ENCODE results near the gene RPS23. TPM values are rescaled to one million over a fixed set of nuclear protein-coding genes. Genes with fewer than 3 reads are reported as not detected.
"Not testable (repeated sequence)": the region's sequence is repeated elsewhere in the genome, so short reads cannot be mapped to it uniquely, and the experiment has no call there.

Gene RPS23
- polyA plus RNA-seq, 1 donor from 2014 or later = 3,808 TPM

DNA sequence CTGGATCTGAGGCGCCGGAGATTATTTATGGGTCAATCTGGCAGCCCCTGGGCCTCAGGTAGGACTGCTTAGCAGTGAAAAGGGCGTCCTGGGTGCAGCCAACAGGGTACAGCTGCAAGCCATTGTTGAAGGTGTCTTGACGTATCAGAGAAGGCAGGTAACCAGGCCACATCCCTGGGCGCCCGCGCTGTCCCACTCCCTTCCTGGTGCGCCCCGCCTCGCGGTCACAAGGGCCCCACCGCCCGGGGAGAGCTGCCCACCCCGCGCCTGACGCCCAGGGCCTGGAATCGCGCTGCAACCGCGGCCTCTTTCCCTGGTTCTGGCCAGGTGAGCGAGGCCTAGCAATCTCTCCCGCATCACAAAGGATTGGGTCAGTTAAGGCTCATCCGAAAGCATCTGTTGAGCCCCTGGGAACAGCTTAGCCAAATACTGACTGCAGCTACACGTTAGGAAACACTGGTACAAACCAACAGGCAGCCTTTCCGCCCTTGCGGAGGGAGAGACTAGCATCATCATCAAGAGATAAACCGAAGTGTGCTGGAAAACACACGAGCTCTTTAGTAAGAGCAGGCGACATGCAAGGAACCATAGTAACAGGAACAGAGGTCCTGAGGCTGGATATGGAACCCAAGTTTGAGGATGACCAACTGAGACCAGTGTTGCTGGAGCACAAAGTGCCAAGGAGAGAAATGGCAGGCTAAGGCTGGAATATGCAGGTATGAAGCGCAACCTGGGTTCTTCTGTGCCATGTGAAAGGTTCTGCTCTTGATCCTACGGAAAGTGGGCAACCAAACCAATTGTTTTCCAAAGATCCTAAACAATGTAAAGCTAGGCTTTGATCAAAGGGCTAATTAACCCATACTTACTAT lies 3.6 kb downstream of the RPS23 start:
- Mint-ChIP-seq H3K9me3 (no peaks in the 10 kb centered on the region), H3K36me3 (peaks cover 24% of the 10 kb centered on the region), H3K27ac (peak overlapping the region; percentile 88 to 98 (median 94)), H3K27me3 (no peaks in the 10 kb centered on the region), H3K4me3 (peak overlapping the region in 2 of 4 donors; percentile 33 to 77), H3K4me1 (peaks cover 24 to 34% (median 33%) of the 10 kb centered on the region in 3 donors)

DNA sequence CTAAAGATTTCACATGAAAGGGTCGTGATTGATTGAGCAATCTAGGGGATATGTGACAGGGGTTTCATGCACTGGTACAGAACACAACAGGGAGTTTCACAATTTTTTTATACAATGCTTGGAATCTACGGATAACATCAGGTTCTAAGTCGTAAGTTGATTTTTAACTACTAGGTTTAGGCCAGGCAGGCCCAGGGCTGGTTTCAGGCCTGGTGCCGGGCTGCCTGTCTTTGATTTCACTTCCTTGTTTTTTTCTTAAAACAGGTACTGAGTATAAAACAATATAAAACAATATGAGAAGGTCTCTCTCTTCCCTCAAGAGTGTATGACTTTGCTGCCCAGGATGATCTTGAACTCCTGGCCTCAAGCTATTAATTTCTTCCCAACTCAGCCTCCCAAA lies 4.7 kb downstream of the RPS23 start:
- H3K27ac Mint-ChIP-seq = peak overlapping the region; percentile 88 to 98 (median 94)
- H3K9me3 Mint-ChIP-seq, H3K27me3 Mint-ChIP-seq: not testable (repeated sequence)
- peak overlapping the region; percentile 34 to 77 (median 52) for H3K4me3 Mint-ChIP-seq
- H3K36me3 Mint-ChIP-seq = peaks cover 24% of the 10 kb centered on the region
- peaks cover 22 to 29% (median 25%) of the 10 kb centered on the region in 3 donors for H3K4me1 Mint-ChIP-seq

DNA sequence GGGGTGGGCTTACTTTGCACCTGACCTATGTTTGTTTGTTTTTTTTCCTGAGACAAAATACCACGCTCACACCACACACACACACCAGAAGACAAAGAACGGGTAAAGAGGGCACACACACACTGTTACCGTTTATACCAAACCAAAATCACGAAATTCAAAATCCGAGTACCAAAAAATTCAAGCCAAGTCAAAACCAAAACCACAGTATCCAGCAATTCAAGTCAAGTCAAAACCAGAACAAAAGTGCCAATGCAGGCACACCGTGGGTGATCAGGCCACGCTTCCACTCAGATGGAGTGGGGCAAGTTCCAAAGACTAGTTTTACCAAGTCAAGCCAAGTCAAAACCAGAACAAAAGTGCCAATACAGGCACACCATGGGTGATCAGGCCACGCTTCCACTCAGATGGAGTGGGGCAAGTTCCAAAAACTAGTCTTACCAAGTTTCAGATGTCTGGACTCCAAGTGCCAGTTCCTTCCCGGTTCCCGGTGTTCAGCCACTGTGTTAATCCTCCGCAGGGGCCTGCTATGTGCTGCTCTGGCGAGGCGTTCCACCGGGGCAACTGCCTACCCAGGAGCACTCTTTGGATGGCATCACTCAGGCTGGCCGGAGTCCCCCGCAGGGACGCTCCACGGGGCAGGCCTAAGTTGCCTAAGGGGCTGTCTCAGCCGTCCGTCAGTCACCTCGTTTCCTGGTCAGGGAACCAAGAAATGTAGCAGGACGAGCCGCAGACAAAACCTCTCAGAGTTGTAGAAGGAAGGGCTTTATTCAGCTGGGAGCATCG lies 5.4 kb downstream of the RPS23 start:
- Mint-ChIP-seq H3K4me3 (peak overlapping the region in 2 of 4 donors; percentile 34 to 77), H3K27ac (peak overlapping the region; percentile 88 to 98 (median 94)), H3K36me3 (peaks cover 24% of the 10 kb centered on the region), H3K4me1 (peaks cover 21 to 28% (median 21%) of the 10 kb centered on the region in 3 donors)
- not testable (repeated sequence) for H3K27me3 Mint-ChIP-seq, H3K9me3 Mint-ChIP-seq

DNA sequence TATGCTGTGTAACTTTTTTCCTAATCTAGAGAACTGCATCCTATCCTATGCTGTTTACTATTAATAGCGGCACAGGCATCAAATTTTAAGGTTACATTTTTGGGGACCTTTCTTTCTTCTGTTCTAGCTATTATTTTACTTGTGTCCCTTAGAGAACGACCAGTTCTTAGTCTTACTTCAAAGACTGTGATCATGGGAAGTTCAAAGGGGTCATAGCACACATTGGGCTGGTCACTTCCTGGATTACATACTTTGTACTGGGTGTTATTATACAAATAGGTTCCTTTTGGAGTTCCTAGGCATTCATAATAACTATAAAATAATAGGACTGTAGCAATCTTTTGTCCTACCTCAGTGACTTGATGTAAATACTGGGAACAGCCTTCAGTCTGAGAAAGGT lies 8.8 kb downstream of the RPS23 start:
- not testable (repeated sequence) for H3K27ac Mint-ChIP-seq, H3K27me3 Mint-ChIP-seq, H3K9me3 Mint-ChIP-seq, H3K4me3 Mint-ChIP-seq
- Mint-ChIP-seq H3K4me1 (peaks cover 12 to 15% (median 15%) of the 10 kb centered on the region in 3 donors), H3K36me3 (peaks cover 13% of the 10 kb centered on the region)

DNA sequence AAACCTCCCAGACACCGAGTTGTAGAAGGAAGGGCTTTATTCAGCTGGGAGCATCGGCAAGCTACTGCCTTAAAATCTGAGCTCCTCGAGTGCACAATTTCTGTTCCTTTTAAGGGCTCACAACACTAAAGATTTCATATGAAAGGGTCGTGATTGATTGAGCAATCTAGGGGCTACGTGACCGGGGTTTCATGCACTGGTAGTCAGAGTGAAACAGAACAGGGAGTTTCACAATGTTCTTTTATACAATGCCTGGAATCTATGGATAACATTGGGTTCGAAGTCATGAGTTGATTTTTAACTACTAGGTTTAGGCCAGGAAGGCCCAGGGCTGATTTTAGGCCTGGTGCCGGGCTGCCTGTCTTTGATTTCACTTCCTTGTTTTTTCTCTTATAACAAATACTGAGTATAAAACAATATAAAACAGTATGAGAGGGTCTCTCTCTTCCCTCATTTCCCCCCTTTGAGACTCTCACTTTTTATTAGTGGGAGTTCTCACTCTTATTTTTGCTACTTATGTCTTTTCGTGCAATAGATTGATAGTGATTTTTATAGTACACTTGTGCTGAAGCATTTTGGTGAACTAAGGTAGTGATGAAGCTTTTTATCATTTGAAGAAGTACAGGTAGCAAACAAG lies 10.7 kb downstream of the RPS23 start:
- H3K4me1 Mint-ChIP-seq, H3K4me3 Mint-ChIP-seq, H3K27me3 Mint-ChIP-seq, H3K36me3 Mint-ChIP-seq, H3K9me3 Mint-ChIP-seq: not testable (repeated sequence)
- peak overlapping the region in 1 of 3 donors; percentile 66 for H3K27ac Mint-ChIP-seq

DNA sequence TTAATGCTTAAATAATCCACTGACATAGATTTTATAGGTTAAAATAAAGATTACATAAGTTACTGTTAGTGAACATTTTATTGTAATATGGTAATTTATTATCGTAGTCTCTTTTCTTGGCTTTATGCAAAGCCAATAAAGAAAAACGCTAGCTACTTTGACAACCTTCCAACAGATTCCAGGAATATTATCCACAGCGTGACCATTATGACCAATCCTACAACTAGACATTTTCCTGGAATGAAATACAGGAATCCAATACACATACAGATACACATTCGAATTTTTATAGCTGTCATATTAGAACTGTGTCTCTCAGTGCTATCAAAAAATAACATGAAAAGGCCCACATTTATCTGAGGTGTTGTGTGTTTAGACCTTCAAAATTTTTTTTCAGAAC lies 13.1 kb downstream of the RPS23 start:
- Mint-ChIP-seq H3K27ac (no peak overlapping the region), H3K9me3 (peaks cover 0 to 4% (median 2%) of the 10 kb centered on the region in 3 donors), H3K4me1 (no peaks in the 10 kb centered on the region), H3K36me3 (peaks cover 2% of the 10 kb centered on the region), H3K4me3 (no peak overlapping the region), H3K27me3 (no peaks in the 10 kb centered on the region)

DNA sequence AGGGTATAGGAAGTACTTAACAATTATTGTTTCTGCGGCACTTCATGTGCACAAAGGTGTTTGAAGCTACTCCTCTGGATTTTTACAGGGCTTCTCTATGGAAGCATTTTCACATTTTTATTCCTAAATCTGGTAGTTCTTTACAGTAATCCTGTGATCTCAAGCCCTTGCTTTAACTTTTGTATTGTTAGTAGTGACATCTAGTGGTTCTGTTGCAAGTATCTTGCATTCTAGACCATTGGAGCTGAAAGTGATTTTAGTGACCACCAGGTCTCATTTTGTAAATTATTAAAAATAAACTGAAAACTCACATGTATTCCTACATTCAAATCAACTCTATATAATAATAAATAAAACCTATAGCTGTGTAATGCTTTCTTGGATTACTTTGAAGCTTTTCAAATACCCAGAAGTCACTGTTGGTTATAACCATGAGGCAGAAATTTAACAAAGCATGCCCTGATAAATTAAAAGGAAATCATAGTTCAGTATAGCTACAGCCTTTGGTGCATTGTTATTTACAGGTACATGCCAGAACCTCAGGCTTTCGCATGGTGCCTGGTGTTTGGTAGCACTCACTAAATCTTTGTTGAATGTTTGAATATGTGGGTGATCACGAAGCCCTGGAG lies 18.9 kb downstream of the RPS23 start:
- no peaks in the 10 kb centered on the region for H3K9me3 Mint-ChIP-seq
- H3K27me3 Mint-ChIP-seq = no peaks in the 10 kb centered on the region
- no peak overlapping the region for H3K27ac Mint-ChIP-seq
- H3K36me3 Mint-ChIP-seq = no peaks in the 10 kb centered on the region
- H3K4me1 Mint-ChIP-seq = no peaks in the 10 kb centered on the region
- no peak overlapping the region for H3K4me3 Mint-ChIP-seq

DNA sequence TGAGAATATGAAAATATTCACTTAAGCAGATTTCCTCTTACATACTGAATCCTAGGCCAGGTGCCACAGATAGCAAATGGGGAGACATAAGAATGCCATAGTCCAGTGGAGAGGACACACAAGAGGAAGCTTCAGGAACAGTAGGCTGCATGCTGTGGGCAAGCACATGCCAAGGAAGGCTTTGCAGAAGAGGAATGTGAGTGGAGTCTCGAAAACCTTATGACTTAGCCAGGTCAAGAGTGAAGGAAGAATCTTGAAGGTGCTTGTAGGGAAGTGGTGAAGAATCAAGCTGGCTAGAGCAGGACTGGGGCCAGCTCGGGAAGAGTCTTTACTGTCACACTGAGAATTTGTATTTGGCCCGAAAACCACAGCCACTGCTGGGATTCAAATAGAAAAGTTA lies 20.4 kb downstream of the RPS23 start:
- Mint-ChIP-seq H3K36me3 (peaks cover 2% of the 10 kb centered on the region), H3K27ac (peak overlapping the region in 1 of 3 donors; percentile 76), H3K27me3 (no peaks in the 10 kb centered on the region), H3K4me1 (no peaks in the 10 kb centered on the region), H3K4me3 (no peak overlapping the region), H3K9me3 (no peaks in the 10 kb centered on the region)

DNA sequence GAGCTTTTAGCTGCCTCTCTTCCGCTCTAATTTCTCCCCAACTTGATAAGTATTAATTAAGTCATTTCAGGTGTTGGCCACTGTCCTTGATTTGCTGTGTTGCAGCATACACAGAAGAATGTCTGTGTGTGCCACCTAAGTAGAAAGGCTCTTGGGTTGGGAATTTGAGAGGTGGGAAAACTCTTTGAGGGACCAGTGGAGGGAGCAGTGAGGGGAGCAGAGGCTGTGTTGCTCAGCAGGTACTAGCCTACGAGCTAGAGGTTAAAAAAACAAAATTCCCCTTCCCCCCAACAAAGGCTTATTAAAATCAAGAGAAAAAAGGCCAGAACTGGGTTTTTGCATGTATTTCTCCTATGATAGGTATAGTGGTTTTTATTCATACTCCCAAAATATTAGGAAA lies 20.9 kb downstream of the RPS23 start:
- peak overlapping the region in 1 of 3 donors; percentile 78 for H3K27ac Mint-ChIP-seq
- H3K27me3 Mint-ChIP-seq = no peaks in the 10 kb centered on the region
- peaks cover 2% of the 10 kb centered on the region for H3K36me3 Mint-ChIP-seq
- H3K4me3 Mint-ChIP-seq = no peak overlapping the region
- no peaks in the 10 kb centered on the region for H3K4me1 Mint-ChIP-seq
- no peaks in the 10 kb centered on the region for H3K9me3 Mint-ChIP-seq

DNA sequence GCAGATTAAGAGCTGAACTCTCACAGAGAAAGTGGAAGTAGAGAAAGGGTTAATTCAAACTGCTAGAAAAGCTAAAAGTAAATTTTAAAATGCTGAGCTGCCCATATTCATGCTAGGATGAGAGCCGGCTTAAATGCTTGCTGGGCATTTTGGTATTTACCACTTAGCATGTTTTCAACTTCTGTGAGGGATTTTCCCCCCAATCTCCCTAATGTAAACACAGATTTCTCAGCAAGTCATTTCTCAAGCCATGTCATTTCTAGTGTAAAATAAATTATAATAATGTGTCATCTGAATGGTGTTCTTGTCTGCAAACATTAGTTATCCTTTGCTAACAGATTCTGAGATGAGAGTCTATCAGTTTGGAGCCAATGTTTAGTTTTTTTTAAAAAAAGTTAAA lies 22.3 kb downstream of the RPS23 start:
- Mint-ChIP-seq H3K4me3 (no peak overlapping the region), H3K27me3 (no peaks in the 10 kb centered on the region), H3K4me1 (no peaks in the 10 kb centered on the region), H3K9me3 (no peaks in the 10 kb centered on the region), H3K36me3 (peaks cover 2% of the 10 kb centered on the region), H3K27ac (no peak overlapping the region)

DNA sequence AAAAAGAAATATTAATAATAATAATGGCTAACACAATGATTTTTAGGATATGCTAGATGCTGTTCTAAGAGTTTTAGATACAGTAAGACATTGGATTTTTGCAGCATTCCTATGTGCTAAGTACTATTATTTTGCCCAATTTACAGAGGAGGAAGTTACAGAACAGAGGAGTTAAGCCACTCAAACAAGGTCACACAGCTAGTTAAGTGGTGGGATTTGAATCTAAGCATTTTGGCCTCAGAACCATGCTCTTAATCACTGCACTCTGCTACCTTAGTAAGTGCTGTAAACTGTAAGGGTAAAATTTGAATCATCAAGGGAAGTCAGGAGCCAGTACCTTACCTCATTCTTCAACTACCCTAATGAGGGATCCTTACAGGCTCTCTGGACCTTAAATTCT lies 25.4 kb downstream of the RPS23 start:
- H3K4me1 Mint-ChIP-seq = no peaks in the 10 kb centered on the region
- H3K4me3 Mint-ChIP-seq = no peak overlapping the region
- peaks cover 10% of the 10 kb centered on the region for H3K36me3 Mint-ChIP-seq
- H3K27me3 Mint-ChIP-seq = no peaks in the 10 kb centered on the region
- peaks cover 0 to 6% (median 3%) of the 10 kb centered on the region in 3 donors for H3K9me3 Mint-ChIP-seq
- no peak overlapping the region for H3K27ac Mint-ChIP-seq

DNA sequence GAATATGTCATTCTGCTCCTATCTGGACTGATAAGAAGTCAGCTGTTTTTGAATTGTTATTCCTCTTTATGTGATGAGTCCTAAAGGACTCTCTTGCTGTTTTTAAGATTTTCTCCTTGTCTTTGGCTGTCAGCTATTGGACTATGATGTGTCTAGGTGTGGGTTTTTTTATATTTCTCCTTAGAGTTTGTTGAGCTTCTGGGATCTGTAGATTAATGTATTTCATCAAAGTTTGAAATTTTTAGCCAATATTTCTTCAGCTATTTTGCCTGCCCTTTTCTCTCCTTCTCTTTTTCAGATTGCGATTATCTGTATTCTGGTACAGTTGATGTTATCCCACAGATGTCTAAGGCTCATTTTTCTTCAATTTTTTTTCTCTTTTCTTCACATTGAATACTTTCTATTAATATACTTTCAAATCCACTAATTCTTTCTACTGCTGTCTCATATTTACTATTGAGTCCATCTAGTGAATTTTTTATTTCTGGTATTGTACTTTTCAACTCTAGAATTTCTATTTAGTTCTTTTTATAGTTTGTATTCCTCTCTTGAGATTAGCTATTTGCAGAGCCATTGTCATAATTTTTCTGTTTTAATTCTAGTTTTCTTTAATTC lies 31.1 kb downstream of the RPS23 start:
- Mint-ChIP-seq H3K4me1 (no peaks in the 10 kb centered on the region), H3K27me3 (no peaks in the 10 kb centered on the region), H3K27ac (no peak overlapping the region), H3K9me3 (peaks cover 3 to 12% (median 5%) of the 10 kb centered on the region in 3 donors), H3K36me3 (peaks cover 8% of the 10 kb centered on the region), H3K4me3 (no peak overlapping the region)

DNA sequence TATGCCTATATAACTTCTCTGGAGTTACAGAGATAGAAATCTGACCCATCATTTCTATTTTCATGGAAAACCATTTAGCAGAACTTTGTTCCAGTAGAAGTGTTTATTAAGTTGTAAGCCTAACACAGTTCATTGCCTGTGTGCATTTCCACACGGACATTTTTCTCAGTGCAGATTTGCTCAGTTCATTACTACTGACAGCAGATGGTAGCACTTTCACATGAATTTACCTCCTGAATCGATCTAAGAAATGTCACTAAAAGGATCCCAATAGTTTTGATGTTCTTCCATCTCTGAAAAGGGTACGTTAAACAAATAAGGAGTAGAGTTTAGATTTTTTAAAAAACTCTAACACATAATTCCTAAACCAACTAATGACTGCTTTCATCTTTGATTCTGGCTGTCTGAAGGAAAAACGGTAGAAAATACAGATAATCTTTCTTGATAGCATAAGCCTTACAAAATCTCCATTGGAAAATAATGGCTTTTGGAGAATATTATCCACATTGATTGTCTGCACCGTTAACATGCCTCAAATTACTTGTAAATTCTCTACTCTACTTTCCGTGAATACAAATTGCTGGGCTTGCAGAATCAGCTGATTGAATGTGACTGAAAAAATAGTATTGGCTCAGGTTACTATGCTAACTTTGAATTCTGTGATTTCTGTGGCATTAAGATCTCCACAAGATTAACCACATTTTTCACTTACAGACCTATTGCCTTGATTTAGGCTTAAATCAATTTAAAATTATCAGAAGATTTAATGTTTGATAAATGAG lies 33.1 kb downstream of the RPS23 start:
- Mint-ChIP-seq H3K9me3 (peaks cover 3 to 12% (median 5%) of the 10 kb centered on the region in 3 donors), H3K36me3 (peaks cover 2% of the 10 kb centered on the region), H3K4me3 (no peak overlapping the region), H3K27ac (no peak overlapping the region), H3K27me3 (no peaks in the 10 kb centered on the region), H3K4me1 (no peaks in the 10 kb centered on the region)

DNA sequence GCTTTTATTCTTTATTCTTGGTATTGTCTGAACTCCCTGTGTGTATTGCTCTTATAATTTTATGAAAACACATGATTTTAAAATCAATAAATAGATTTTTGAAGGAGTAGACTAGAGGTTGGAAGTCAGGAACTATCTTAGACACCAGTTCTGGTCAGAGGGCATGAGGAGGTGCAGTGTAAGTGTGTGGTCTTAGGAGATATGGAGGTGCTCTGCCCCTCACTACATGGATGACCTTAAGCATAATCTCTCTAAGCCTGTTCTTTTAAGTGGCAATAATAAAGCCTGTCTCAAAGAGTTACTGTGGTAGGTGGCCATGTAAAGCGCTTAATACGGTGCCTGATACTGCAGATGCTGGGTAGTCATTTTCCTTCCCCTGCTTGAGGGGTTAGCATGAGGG lies 34.0 kb downstream of the RPS23 start:
- H3K4me3 Mint-ChIP-seq = no peak overlapping the region
- H3K36me3 Mint-ChIP-seq = peaks cover 2% of the 10 kb centered on the region
- H3K9me3 Mint-ChIP-seq = peaks cover 3 to 12% (median 5%) of the 10 kb centered on the region in 3 donors
- H3K27me3 Mint-ChIP-seq = no peaks in the 10 kb centered on the region
- no peak overlapping the region for H3K27ac Mint-ChIP-seq
- no peaks in the 10 kb centered on the region for H3K4me1 Mint-ChIP-seq
